ENCODE measurements around the gene ADGRD1. TPM values are rescaled to one million over a fixed set of nuclear protein-coding genes. Genes with fewer than 3 reads are reported as not detected.

Gene ADGRD1
- total and polyA plus RNA-seq, 12 donors: 0.87 to 6.0 (median 1.6) TPM

- H3K27me3 ChIP-seq: no peaks in the 10 kb centered on the region
- no peaks in the 10 kb centered on the region for H3K36me3 ChIP-seq (replicated peaks in 1 of 2)
- intact Hi-C loops (cut with DNase I): no loop called here
- peaks cover 0 to 5% (median 0%) of the 10 kb centered on the region in 3 donors for H3K9me3 ChIP-seq (replicated peaks in 1 of 3)
- no peak for DNase-seq
- H3K4me1 ChIP-seq (replicated peaks in 1 of 2): no peaks in the 10 kb centered on the region
- no peak overlapping the region for H3K27ac ChIP-seq
- 75 to 86% (median 86%) methylated on average over 18 of the region's 18 CpGs for WGBS, 4 donors
- TF ChIP-seq, protein P1, sequence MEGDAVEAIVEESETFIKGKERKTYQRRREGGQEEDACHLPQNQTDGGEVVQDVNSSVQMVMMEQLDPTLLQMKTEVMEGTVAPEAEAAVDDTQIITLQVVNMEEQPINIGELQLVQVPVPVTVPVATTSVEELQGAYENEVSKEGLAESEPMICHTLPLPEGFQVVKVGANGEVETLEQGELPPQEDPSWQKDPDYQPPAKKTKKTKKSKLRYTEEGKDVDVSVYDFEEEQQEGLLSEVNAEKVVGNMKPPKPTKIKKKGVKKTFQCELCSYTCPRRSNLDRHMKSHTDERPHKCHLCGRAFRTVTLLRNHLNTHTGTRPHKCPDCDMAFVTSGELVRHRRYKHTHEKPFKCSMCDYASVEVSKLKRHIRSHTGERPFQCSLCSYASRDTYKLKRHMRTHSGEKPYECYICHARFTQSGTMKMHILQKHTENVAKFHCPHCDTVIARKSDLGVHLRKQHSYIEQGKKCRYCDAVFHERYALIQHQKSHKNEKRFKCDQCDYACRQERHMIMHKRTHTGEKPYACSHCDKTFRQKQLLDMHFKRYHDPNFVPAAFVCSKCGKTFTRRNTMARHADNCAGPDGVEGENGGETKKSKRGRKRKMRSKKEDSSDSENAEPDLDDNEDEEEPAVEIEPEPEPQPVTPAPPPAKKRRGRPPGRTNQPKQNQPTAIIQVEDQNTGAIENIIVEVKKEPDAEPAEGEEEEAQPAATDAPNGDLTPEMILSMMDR (IDR thresholded peaks at IDR 0.05): no peak
- no peak for TF ChIP-seq POLR2A (IDR thresholded peaks at IDR 0.05)
- no peak overlapping the region for H3K4me3 ChIP-seq
Measured at GRCh38 chr12:131003716-131004045, 50.0 kb downstream of the ADGRD1 start.

- DNase-seq: no peak
- Histone ChIP-seq H3K4me1 (replicated peaks in 1 of 2) (no peaks in the 10 kb centered on the region), H3K9me3 (replicated peaks in 1 of 3) (peaks cover 0 to 5% (median 0%) of the 10 kb centered on the region in 3 donors), H3K27ac (no peak overlapping the region), H3K27me3 (no peaks in the 10 kb centered on the region), H3K4me3 (no peak overlapping the region), H3K36me3 (replicated peaks in 1 of 2) (no peaks in the 10 kb centered on the region)
- intact Hi-C loops (cut with DNase I): no loop called here
- 86 to 98% (median 90%) methylated on average over 14 to 22 of the region's 22 CpGs for WGBS, 4 donors
- TF ChIP-seq, protein P1 (IDR thresholded peaks at IDR 0.05): no peak
- no peak for TF ChIP-seq POLR2A (IDR thresholded peaks at IDR 0.05)
Measured at GRCh38 chr12:131004166-131004565, 50.5 kb downstream of the ADGRD1 start.

DNA sequence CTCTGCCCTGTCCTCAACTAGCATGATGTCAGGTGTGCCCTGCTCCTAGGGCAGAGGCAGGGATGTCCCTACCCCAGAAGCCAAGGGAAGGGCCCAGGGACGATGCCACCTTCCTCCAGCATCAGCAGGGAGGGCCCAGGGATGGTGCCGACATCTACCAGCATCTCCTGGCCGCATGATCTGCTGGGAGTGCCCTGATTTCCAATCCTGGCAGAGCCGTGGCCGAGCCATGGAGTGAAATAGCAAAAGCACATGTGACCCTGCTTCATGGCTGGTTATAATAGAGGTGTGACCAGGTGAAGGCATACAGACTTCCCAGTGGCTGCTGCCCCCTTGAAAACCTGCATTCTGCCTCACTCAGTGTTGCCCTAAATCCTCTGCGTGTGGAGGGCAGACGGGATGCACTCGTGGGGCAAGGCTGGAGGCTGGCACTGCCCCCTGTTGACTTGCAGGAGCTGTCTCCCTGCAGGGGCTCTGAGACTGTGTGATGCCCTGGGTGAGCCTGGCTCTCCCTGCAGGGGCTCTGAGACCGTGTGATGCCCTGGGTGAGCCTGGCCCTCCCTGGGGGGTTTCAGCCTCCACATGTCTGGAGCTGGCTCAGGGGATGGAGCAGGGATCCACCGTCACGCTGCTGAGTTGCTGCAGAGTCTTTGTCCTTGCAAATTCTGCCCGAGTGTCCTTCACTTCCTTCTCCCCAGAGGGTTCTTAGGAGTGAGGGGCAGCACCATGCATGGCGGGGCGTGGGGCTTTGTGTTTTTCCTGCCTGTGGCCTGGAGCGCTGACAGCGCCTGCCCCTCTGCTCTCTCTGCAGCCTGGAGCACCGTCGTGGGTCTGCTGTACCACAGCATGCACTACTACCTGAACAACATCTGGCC, 51.7 kb downstream of the ADGRD1 start:
- Histone ChIP-seq H3K4me1 (replicated peaks in 1 of 2) (no peaks in the 10 kb centered on the region), H3K36me3 (replicated peaks in 1 of 2) (no peaks in the 10 kb centered on the region), H3K27me3 (no peaks in the 10 kb centered on the region), H3K4me3 (no peak overlapping the region), H3K27ac (no peak overlapping the region), H3K9me3 (replicated peaks in 1 of 3) (peaks cover 0 to 5% (median 0%) of the 10 kb centered on the region in 3 donors)
- no peak for DNase-seq
- TF ChIP-seq, protein P1 (IDR thresholded peaks at IDR 0.05): no peak
- no peak for TF ChIP-seq POLR2A (IDR thresholded peaks at IDR 0.05)
- WGBS, 4 donors: 51 to 75% (median 61%) methylated on average over 5 to 18 of the region's 18 CpGs
- intact Hi-C loops (cut with DNase I): no loop called here

GRCh38 chr12:131006036-131006735, 52.5 kb downstream of the ADGRD1 start:
- H3K4me3 ChIP-seq: no peak overlapping the region
- TF ChIP-seq, protein P1 (IDR thresholded peaks at IDR 0.05): no peak
- no peak for TF ChIP-seq POLR2A (IDR thresholded peaks at IDR 0.05)
- intact Hi-C loops (cut with DNase I): no loop called here
- no peak for DNase-seq
- peaks cover 0 to 4% (median 0%) of the 10 kb centered on the region in 3 donors for H3K9me3 ChIP-seq (replicated peaks in 1 of 3)
- WGBS, 4 donors: 40 to 69% (median 60%) methylated on average over 13 to 21 of the region's 21 CpGs
- no peaks in the 10 kb centered on the region for H3K4me1 ChIP-seq (replicated peaks in 1 of 2)
- H3K27ac ChIP-seq: no peak overlapping the region
- no peaks in the 10 kb centered on the region for H3K27me3 ChIP-seq
- no peaks in the 10 kb centered on the region for H3K36me3 ChIP-seq (replicated peaks in 1 of 2)
